Hepatocyte (in vitro differentiated cells): Measurements from ENCODE around the gene S100A6.

Experiments used
- EZH2 ChIP-seq: fragments of 200-600 bp; sonication (generic); IDR thresholded peaks from 2 replicates; pipeline ENCODE4 v1.6.1; 2016; ENCODE audit warnings: antibody characterized with exemption, mild to moderate bottlenecking, borderline replicate concordance
- TF ChIP-seq, protein P1 (sequence below): fragments of 200-600 bp; sonication (generic); IDR thresholded peaks from 2 replicates; pipeline ENCODE4 v1.5.1; 2016; ENCODE audit warnings: antibody characterized with exemption, mild to moderate bottlenecking; ENCODE audit not compliant: poor library complexity

DNA sequence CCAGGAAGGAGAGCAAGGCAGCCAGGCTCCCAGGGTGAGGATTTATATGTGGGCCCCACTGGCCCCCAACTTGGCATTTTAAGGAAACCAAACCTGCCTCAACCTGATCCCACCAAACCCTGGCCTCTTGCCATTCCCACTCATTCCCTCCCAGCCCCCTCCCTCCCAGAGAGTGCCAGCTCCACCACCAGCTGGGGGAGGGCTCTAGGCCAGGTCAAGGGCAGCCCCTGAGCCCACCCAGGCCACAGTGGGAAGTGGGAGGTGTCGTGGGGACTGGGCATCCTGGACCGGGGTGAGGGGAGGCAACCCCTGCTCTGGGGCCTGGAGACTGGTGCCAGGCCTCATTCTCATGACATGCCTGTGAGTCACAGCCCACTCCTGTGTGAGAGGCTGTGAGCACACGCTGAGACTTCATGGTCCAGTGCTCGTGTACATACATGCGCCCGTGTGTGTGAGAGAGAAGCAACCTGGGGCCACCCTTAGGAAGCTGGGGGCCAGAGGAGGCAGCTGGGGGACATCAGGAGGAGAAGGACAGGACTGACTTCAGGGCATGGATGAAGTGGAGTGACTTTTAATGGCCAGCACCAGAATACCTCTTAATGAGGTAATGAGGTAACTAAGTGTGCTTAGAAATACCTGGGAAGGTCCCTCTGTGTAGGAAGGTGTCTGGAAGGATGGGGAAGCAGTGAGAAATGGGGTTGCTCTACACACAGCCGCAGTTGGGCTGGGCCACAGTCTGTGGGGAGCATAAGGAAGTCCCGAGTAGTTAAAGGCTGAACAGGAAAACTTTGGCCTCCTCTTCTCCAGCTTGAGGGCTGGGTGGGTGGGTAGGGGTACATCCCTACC lies 30.0 kb upstream of the S100A6 start, which contains the start of gene S100A2:
- TF ChIP-seq EZH2, result no peak
- TF ChIP-seq, protein P1, sequence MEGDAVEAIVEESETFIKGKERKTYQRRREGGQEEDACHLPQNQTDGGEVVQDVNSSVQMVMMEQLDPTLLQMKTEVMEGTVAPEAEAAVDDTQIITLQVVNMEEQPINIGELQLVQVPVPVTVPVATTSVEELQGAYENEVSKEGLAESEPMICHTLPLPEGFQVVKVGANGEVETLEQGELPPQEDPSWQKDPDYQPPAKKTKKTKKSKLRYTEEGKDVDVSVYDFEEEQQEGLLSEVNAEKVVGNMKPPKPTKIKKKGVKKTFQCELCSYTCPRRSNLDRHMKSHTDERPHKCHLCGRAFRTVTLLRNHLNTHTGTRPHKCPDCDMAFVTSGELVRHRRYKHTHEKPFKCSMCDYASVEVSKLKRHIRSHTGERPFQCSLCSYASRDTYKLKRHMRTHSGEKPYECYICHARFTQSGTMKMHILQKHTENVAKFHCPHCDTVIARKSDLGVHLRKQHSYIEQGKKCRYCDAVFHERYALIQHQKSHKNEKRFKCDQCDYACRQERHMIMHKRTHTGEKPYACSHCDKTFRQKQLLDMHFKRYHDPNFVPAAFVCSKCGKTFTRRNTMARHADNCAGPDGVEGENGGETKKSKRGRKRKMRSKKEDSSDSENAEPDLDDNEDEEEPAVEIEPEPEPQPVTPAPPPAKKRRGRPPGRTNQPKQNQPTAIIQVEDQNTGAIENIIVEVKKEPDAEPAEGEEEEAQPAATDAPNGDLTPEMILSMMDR, result no peak
